Fibroblast of pulmonary artery (primary cell): ENCODE measurements around the gene TMX2.

Source experiments
- DNase-seq: peaks from one replicate; pipeline ENCODE4 v3.0.0-alpha.2; 2010; ENCODE audit warnings: low read depth
- H3K4me3 ChIP-seq: replicated peaks from 2 replicates; pipeline ENCODE4 v1.5.1; 2011; ENCODE audit warnings: low read depth, mild to moderate bottlenecking, control low read depth, low read length, moderate library complexity
- TF ChIP-seq, protein P1 (sequence below): IDR thresholded peaks from 2 replicates; pipeline ENCODE4 v1.5.1; 2011; ENCODE audit warnings: mild to moderate bottlenecking, control low read depth, low read length, inconsistent platforms; ENCODE audit errors: missing control alignments

Gene TMX2

GRCh38 chr11:57786436-57786835, 74.0 kb downstream of the TMX2 start:
- TF ChIP-seq, protein P1, sequence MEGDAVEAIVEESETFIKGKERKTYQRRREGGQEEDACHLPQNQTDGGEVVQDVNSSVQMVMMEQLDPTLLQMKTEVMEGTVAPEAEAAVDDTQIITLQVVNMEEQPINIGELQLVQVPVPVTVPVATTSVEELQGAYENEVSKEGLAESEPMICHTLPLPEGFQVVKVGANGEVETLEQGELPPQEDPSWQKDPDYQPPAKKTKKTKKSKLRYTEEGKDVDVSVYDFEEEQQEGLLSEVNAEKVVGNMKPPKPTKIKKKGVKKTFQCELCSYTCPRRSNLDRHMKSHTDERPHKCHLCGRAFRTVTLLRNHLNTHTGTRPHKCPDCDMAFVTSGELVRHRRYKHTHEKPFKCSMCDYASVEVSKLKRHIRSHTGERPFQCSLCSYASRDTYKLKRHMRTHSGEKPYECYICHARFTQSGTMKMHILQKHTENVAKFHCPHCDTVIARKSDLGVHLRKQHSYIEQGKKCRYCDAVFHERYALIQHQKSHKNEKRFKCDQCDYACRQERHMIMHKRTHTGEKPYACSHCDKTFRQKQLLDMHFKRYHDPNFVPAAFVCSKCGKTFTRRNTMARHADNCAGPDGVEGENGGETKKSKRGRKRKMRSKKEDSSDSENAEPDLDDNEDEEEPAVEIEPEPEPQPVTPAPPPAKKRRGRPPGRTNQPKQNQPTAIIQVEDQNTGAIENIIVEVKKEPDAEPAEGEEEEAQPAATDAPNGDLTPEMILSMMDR = no peak

GRCh38 chr11:57787006-57787604, 74.7 kb downstream of the TMX2 start:
- no peak overlapping the region for H3K4me3 ChIP-seq
- TF ChIP-seq, protein P1 = no peak
- DNase-seq = no peak

More at GRCh38 chr11:57786436-57786835, 74.0 kb downstream of the TMX2 start:
- no peak for DNase-seq
- H3K4me3 ChIP-seq = no peak overlapping the region

DNA sequence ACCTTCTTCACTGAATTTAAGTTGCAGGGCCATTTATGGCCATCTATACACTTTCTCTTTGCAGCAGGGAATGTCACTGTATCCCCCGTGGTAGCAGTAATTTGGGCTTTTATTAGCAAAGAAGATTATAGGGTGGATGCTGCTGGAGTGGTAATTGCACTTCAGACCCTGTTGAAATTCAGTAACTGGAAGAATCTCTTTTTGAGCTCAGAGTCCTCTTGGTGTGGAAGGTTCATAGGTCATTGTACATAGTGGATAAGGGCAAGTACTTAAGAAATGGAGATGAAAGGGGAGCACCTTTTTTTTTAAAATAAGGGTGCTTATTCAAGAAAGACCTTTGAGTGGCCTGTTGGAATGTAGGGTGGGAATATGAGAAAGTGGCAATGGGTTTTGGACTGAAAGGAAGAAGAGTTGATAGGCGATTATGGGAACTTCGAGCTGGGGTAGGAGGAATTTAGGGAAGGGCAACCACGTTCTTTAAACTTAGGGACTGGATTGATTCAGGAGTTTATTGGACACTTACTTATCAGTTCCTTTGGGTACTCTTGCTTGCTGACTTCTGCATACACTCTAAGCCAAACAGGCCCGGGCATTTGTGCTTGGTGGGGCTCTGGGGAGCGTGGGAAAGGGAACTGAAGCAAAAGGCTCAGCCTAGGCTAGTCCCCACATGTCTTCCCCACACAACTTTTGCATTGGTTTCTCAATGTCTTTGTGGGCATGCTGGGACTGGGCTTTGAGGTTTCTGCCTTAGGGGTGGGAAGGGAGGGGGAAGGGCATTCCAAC, 75.7 kb downstream of the TMX2 start:
- TF ChIP-seq, protein P1 = no peak
- no peak for DNase-seq
- no peak overlapping the region for H3K4me3 ChIP-seq

DNA sequence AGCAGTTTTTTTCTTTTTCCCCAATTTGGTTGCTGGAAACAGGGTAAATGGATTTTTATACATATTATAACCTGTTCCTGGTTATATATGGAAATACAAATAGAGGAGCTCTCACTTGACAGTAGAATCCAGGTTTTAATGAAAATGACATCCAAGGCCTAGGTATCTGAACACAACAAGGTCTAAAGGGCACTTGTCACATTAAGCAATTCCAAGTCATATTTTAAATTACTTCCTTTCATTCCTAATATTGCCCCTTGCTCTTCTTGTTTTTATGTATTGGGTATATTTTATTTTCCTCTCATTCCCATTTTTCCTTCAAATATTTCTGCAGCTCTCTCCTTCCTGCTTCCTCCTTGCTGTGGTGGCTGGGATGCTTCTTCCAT, 76.3 kb downstream of the TMX2 start:
- TF ChIP-seq, protein P1 = no peak
- no peak overlapping the region for H3K4me3 ChIP-seq
- DNase-seq = no peak
